Activated naive CD8-positive, alpha-beta T cell treated with anti-CD3 and anti-CD28 coated beads for 36 hours (primary cell): Measurements from ENCODE around the gene GP1BB. TPM values are rescaled to one million over a fixed set of nuclear protein-coding genes. Genes with fewer than 3 reads are reported as not detected.
"Not testable (repeated sequence)": the region's sequence is repeated elsewhere in the genome, so short reads cannot be mapped to it uniquely, and the experiment has no call there.

Source experiments
- DNase-seq: peaks from one replicate; pipeline ENCODE4 v3.0.0; 2021
- H3K27ac Mint-ChIP-seq: one replicate; pipeline ENCODE4 v1.8.0; 2022; ENCODE audit warnings: mild to moderate bottlenecking, moderate library complexity, mixed read lengths
- H3K27me3 Mint-ChIP-seq: one replicate; pipeline ENCODE4 v1.8.0; 2022; ENCODE audit warnings: mild to moderate bottlenecking, mixed read lengths
- H3K36me3 Mint-ChIP-seq: one replicate; pipeline ENCODE4 v1.8.0; 2021; ENCODE audit warnings: mild to moderate bottlenecking, mixed read lengths
- H3K4me1 Mint-ChIP-seq: one replicate; pipeline ENCODE4 v1.8.0; 2021; ENCODE audit warnings: mixed read lengths
- H3K4me3 Mint-ChIP-seq: one replicate; pipeline ENCODE4 v1.8.0; 2022; ENCODE audit warnings: mild to moderate bottlenecking, moderate library complexity, mixed read lengths
- H3K9me3 Mint-ChIP-seq: one replicate; pipeline ENCODE4 v1.8.0; 2022; ENCODE audit warnings: mixed read lengths
- total RNA-seq, 2 experiments: library from RNA; stranded (reverse); gene quantifications; one replicate each; pipeline ENCODE4 v1.2.3, GENCODE V29; 2021

Gene GP1BB
- total RNA-seq, 2 experiments from 2014 or later, result not detected

- H3K9me3 Mint-ChIP-seq, DNase-seq, H3K27ac Mint-ChIP-seq, H3K36me3 Mint-ChIP-seq, H3K4me3 Mint-ChIP-seq, H3K4me1 Mint-ChIP-seq: not testable (repeated sequence)
- peaks cover 39% of the 10 kb centered on the region for H3K27me3 Mint-ChIP-seq
These were observed 2.9 kb downstream of the GP1BB start for GRCh38 chr22:19726064-19726788.

GRCh38 chr22:19727310-19728150 is 4.2 kb downstream of the GP1BB start:
- DNase-seq, result no peak
- no peak overlapping the region for H3K4me3 Mint-ChIP-seq

GRCh38 chr22:19728271-19728670 is 4.9 kb downstream of the GP1BB start:
- peaks cover 4% of the 10 kb centered on the region for H3K4me1 Mint-ChIP-seq
- no peak for DNase-seq
- no peak overlapping the region for H3K4me3 Mint-ChIP-seq
- H3K36me3 Mint-ChIP-seq, result no peaks in the 10 kb centered on the region
- no peaks in the 10 kb centered on the region for H3K9me3 Mint-ChIP-seq
- no peak overlapping the region for H3K27ac Mint-ChIP-seq
- peaks cover 23% of the 10 kb centered on the region for H3K27me3 Mint-ChIP-seq

More at GRCh38 chr22:19727310-19728150, 4.2 kb downstream of the GP1BB start:
- peaks cover 31% of the 10 kb centered on the region for H3K27me3 Mint-ChIP-seq
- no peaks in the 10 kb centered on the region for H3K9me3 Mint-ChIP-seq
- H3K36me3 Mint-ChIP-seq, result no peaks in the 10 kb centered on the region
- H3K4me1 Mint-ChIP-seq, result peaks cover 5% of the 10 kb centered on the region
- H3K27ac Mint-ChIP-seq, result no peak overlapping the region

- no peak for DNase-seq
- peaks cover 20% of the 10 kb centered on the region for H3K27me3 Mint-ChIP-seq
- no peaks in the 10 kb centered on the region for H3K36me3 Mint-ChIP-seq
- no peak overlapping the region for H3K27ac Mint-ChIP-seq
- H3K4me1 Mint-ChIP-seq, result peaks cover 4% of the 10 kb centered on the region
- H3K4me3 Mint-ChIP-seq, result no peak overlapping the region
- H3K9me3 Mint-ChIP-seq, result no peaks in the 10 kb centered on the region
These were observed 5.5 kb downstream of the GP1BB start for GRCh38 chr22:19728836-19729235.

- Mint-ChIP-seq H3K27ac (no peak overlapping the region), H3K9me3 (no peaks in the 10 kb centered on the region), H3K4me3 (no peak overlapping the region), H3K36me3 (no peaks in the 10 kb centered on the region), H3K4me1 (peaks cover 4% of the 10 kb centered on the region), H3K27me3 (peaks cover 18% of the 10 kb centered on the region)
- DNase-seq, result no peak
These were observed 6.2 kb downstream of the GP1BB start for GRCh38 chr22:19729507-19729906.

GRCh38 chr22:19730198-19730597 is 6.9 kb downstream of the GP1BB start:
- DNase-seq, result no peak
- H3K27me3 Mint-ChIP-seq, result peaks cover 11% of the 10 kb centered on the region
- no peak overlapping the region for H3K4me3 Mint-ChIP-seq
- no peak overlapping the region for H3K27ac Mint-ChIP-seq
- no peaks in the 10 kb centered on the region for H3K4me1 Mint-ChIP-seq
- no peaks in the 10 kb centered on the region for H3K36me3 Mint-ChIP-seq
- no peaks in the 10 kb centered on the region for H3K9me3 Mint-ChIP-seq

- no peak overlapping the region for H3K27ac Mint-ChIP-seq
- no peaks in the 10 kb centered on the region for H3K4me1 Mint-ChIP-seq
- H3K4me3 Mint-ChIP-seq, result peak overlapping the region; percentile 63
- no peaks in the 10 kb centered on the region for H3K36me3 Mint-ChIP-seq
- H3K27me3 Mint-ChIP-seq, result peaks cover 7% of the 10 kb centered on the region
- no peaks in the 10 kb centered on the region for H3K9me3 Mint-ChIP-seq
- peak; percentile 84 for DNase-seq
These were observed 7.5 kb downstream of the GP1BB start for GRCh38 chr22:19730655-19731360.

GRCh38 chr22:19731361-19732135 is 8.2 kb downstream of the GP1BB start:
- no peaks in the 10 kb centered on the region for H3K36me3 Mint-ChIP-seq
- H3K27me3 Mint-ChIP-seq, result peaks cover 7% of the 10 kb centered on the region
- H3K4me1 Mint-ChIP-seq, result no peaks in the 10 kb centered on the region
- no peaks in the 10 kb centered on the region for H3K9me3 Mint-ChIP-seq
- no peak overlapping the region for H3K4me3 Mint-ChIP-seq
- no peak for DNase-seq
- no peak overlapping the region for H3K27ac Mint-ChIP-seq

- Mint-ChIP-seq H3K4me1 (no peaks in the 10 kb centered on the region), H3K27ac (no peak overlapping the region), H3K9me3 (no peaks in the 10 kb centered on the region), H3K36me3 (no peaks in the 10 kb centered on the region), H3K4me3 (no peak overlapping the region), H3K27me3 (peaks cover 2% of the 10 kb centered on the region)
- DNase-seq, result no peak
These were observed 9.2 kb downstream of the GP1BB start for GRCh38 chr22:19732403-19733113.

- no peaks in the 10 kb centered on the region for H3K36me3 Mint-ChIP-seq
- H3K9me3 Mint-ChIP-seq, result no peaks in the 10 kb centered on the region
- H3K4me3 Mint-ChIP-seq, result no peak overlapping the region
- no peaks in the 10 kb centered on the region for H3K27me3 Mint-ChIP-seq
- H3K27ac Mint-ChIP-seq, result no peak overlapping the region
- no peaks in the 10 kb centered on the region for H3K4me1 Mint-ChIP-seq
- DNase-seq, result no peak
These were observed 10.4 kb downstream of the GP1BB start for GRCh38 chr22:19733755-19734154.

GRCh38 chr22:19734163-19734562 is 10.8 kb downstream of the GP1BB start:
- DNase-seq, result no peak
- Mint-ChIP-seq H3K4me3 (no peak overlapping the region), H3K27me3 (no peaks in the 10 kb centered on the region), H3K36me3 (no peaks in the 10 kb centered on the region), H3K4me1 (no peaks in the 10 kb centered on the region), H3K9me3 (no peaks in the 10 kb centered on the region), H3K27ac (no peak overlapping the region)

- no peaks in the 10 kb centered on the region for H3K9me3 Mint-ChIP-seq
- H3K27ac Mint-ChIP-seq, result no peak overlapping the region
- no peaks in the 10 kb centered on the region for H3K27me3 Mint-ChIP-seq
- H3K36me3 Mint-ChIP-seq, result no peaks in the 10 kb centered on the region
- no peaks in the 10 kb centered on the region for H3K4me1 Mint-ChIP-seq
- no peak for DNase-seq
- no peak overlapping the region for H3K4me3 Mint-ChIP-seq
These were observed 11.6 kb downstream of the GP1BB start for GRCh38 chr22:19734837-19735382.

- DNase-seq, result no peak
- no peak overlapping the region for H3K27ac Mint-ChIP-seq
These were observed 12.5 kb downstream of the GP1BB start for GRCh38 chr22:19735665-19736510.

More at GRCh38 chr22:19735665-19736510, 12.5 kb downstream of the GP1BB start:
- H3K36me3 Mint-ChIP-seq, result no peaks in the 10 kb centered on the region
- no peaks in the 10 kb centered on the region for H3K4me1 Mint-ChIP-seq
- no peaks in the 10 kb centered on the region for H3K27me3 Mint-ChIP-seq
- no peak overlapping the region for H3K4me3 Mint-ChIP-seq
- no peaks in the 10 kb centered on the region for H3K9me3 Mint-ChIP-seq
